ENCODE data around the gene SEC22C.

The SEC22C gene

GRCh38 chr3:42517117-42517516 is 64.7 kb downstream of the SEC22C start:
- TF ChIP-seq FOXP2 (optimal IDR thresholded peaks at IDR 0.05; ENCODE audit: borderline replicate concordance, extremely low read depth, extremely low read length, insufficient read depth) (no peak), REST (IDR thresholded peaks at IDR 0.05; ENCODE audit: insufficient read depth in 1 of 2, low read depth in 2 of 2, low read length in 2 of 2) (no peak), POLR2AphosphoS5 (IDR thresholded peaks at IDR 0.05; ENCODE audit: low read depth, low read length) (no peak), TAF1 (IDR thresholded peaks at IDR 0.05; ENCODE audit: borderline replicate concordance, insufficient read depth, low read length) (no peak), SIN3A (IDR thresholded peaks at IDR 0.05; ENCODE audit: borderline replicate concordance, insufficient read depth, low read length) (no peak)

GRCh38 chr3:42516443-42516842 is 65.3 kb downstream of the SEC22C start:
- TF ChIP-seq TAF1 (IDR thresholded peaks at IDR 0.05; ENCODE audit: borderline replicate concordance, insufficient read depth, low read length), result no peak

GRCh38 chr3:42515976-42516375 is 65.8 kb downstream of the SEC22C start:
- TF ChIP-seq FOXP2 (optimal IDR thresholded peaks at IDR 0.05; ENCODE audit: borderline replicate concordance, extremely low read depth, extremely low read length, insufficient read depth), result no peak
- TF ChIP-seq REST (IDR thresholded peaks at IDR 0.05; ENCODE audit: insufficient read depth in 1 of 2, low read depth in 2 of 2, low read length in 2 of 2), result no peak
- TF ChIP-seq TAF1 (IDR thresholded peaks at IDR 0.05; ENCODE audit: borderline replicate concordance, insufficient read depth, low read length), result no peak
- TF ChIP-seq SIN3A (IDR thresholded peaks at IDR 0.05; ENCODE audit: borderline replicate concordance, insufficient read depth, low read length), result no peak
- no peak for TF ChIP-seq POLR2AphosphoS5 (IDR thresholded peaks at IDR 0.05; ENCODE audit: low read depth, low read length)

- no peak for TF ChIP-seq REST (IDR thresholded peaks at IDR 0.05; ENCODE audit: insufficient read depth in 1 of 2, low read depth in 2 of 2, low read length in 2 of 2)
- no peak for TF ChIP-seq FOXP2 (optimal IDR thresholded peaks at IDR 0.05; ENCODE audit: borderline replicate concordance, extremely low read depth, extremely low read length, insufficient read depth)
- TF ChIP-seq SIN3A (IDR thresholded peaks at IDR 0.05; ENCODE audit: borderline replicate concordance, insufficient read depth, low read length), result no peak
- TF ChIP-seq POLR2AphosphoS5 (IDR thresholded peaks at IDR 0.05; ENCODE audit: low read depth, low read length), result no peak
- TF ChIP-seq TAF1 (IDR thresholded peaks at IDR 0.05; ENCODE audit: borderline replicate concordance, insufficient read depth, low read length), result no peak
These were observed 66.3 kb downstream of the SEC22C start for GRCh38 chr3:42515391-42515916.

- TF ChIP-seq TAF1 (IDR thresholded peaks at IDR 0.05; ENCODE audit: borderline replicate concordance, insufficient read depth, low read length) (no peak), SIN3A (IDR thresholded peaks at IDR 0.05; ENCODE audit: borderline replicate concordance, insufficient read depth, low read length) (no peak), FOXP2 (optimal IDR thresholded peaks at IDR 0.05; ENCODE audit: borderline replicate concordance, extremely low read depth, extremely low read length, insufficient read depth) (no peak), REST (IDR thresholded peaks at IDR 0.05; ENCODE audit: insufficient read depth in 1 of 2, low read depth in 2 of 2, low read length in 2 of 2) (no peak)
These were observed 66.9 kb downstream of the SEC22C start for GRCh38 chr3:42514876-42515275.
